ENCODE data around the gene SLC37A3.
"Not testable (repeated sequence)": the region's sequence is repeated elsewhere in the genome, so short reads cannot be mapped to it uniquely, and the experiment has no call there.

SLC37A3 gene

GRCh38 chr7:140347218-140347617 is 51.1 kb downstream of the SLC37A3 start:
- TF ChIP-seq CTCF (IDR thresholded peaks at IDR 0.05), result no peak
- no peak for TF ChIP-seq ZFX (IDR thresholded peaks at IDR 0.05; ENCODE audit: borderline replicate concordance)
- no peak overlapping the region for H3K27ac ChIP-seq

GRCh38 chr7:140345426-140345825 is 52.9 kb downstream of the SLC37A3 start:
- no peak overlapping the region for H3K27ac ChIP-seq
- TF ChIP-seq ZFX (IDR thresholded peaks at IDR 0.05; ENCODE audit: borderline replicate concordance) (no peak), CTCF (IDR thresholded peaks at IDR 0.05) (no peak)

DNA sequence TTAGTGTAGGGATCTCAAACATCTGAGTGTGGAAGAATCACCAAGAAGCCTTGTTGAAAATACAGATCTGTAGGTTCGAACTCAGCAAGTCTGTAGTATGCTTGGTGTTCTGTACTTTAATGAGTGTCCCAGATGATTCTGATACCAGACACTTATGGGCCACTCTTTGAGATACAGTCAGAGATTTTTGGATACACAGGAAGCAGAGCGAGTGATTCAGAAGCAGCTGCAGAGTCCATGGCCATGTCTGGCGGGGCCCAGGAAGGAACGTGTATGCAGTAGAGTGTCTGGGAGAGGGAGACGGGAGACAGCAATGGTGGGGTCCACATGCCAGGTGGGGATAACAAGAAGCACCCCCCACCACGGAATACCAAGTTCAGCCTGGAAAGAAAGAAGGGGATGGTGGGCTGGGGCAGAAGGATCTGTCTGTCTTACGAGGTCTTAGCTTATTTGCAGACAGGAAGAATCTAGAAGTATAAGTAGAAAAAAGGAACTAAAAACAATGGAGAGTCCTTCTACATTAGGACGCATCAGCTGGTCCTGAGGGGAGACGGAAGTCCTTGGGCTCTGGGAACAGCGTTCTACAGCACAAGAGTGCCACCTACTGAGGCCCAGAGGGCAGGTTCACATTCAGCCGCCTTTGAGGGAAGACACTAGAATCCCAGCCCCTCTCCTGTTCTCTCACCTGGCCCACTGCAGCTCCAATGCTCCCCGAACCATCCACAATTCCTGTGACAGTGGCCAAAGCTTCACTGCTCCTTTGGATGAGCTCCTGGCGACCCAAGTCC is 55.4 kb downstream of the SLC37A3 start:
- no peak for TF ChIP-seq ZFX (IDR thresholded peaks at IDR 0.05; ENCODE audit: borderline replicate concordance)
- peak; percentile 41 for TF ChIP-seq CTCF (IDR thresholded peaks at IDR 0.05)
- no peak overlapping the region for H3K27ac ChIP-seq

DNA sequence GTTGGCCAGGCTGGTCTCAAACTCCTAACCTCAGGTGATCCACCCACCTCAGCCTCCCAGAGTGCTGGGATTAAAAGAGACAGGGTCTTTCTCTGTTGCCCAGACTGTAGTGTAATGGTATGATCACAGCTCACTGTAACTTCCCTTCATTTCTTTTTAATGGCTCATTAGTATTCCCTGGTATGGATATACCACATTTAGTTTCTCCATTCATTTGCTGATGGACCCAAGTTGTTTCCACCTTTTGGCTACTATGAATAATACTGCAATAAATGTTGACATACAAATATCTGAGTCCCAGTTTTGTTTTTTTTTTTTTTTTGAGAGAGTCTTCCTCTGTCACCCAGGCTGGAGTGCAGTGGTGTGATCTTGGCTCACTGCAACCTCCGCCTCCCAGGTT is 59.4 kb downstream of the SLC37A3 start:
- not testable (repeated sequence) for H3K27ac ChIP-seq

- no peak overlapping the region for H3K27ac ChIP-seq
- no peak for TF ChIP-seq CTCF (IDR thresholded peaks at IDR 0.05)
- TF ChIP-seq ZFX (IDR thresholded peaks at IDR 0.05; ENCODE audit: borderline replicate concordance), result no peak
Measured at GRCh38 chr7:140334341-140335057, 63.8 kb downstream of the SLC37A3 start.

GRCh38 chr7:140333686-140334085 is 64.6 kb downstream of the SLC37A3 start:
- TF ChIP-seq CTCF (IDR thresholded peaks at IDR 0.05), result no peak
- TF ChIP-seq ZFX (IDR thresholded peaks at IDR 0.05; ENCODE audit: borderline replicate concordance), result no peak
- H3K27ac ChIP-seq, result no peak overlapping the region

GRCh38 chr7:140333223-140333622 is 65.1 kb downstream of the SLC37A3 start:
- no peak overlapping the region for H3K27ac ChIP-seq
- TF ChIP-seq ZFX (IDR thresholded peaks at IDR 0.05; ENCODE audit: borderline replicate concordance) (no peak), CTCF (IDR thresholded peaks at IDR 0.05) (no peak)

All from 22Rv1 (cell line).